Superior temporal gyrus (tissue), 1 donor: ENCODE data around the gene PPHLN1.
A peak's percentile ranks its signal among the peaks of the same experiment; 100 is the strongest.

Experiments
- DNase-seq: peaks from one replicate; pipeline ENCODE4 v3.0.0-alpha.2; 2016; ENCODE audit errors: extremely low spot score

Gene PPHLN1

GRCh38 chr12:42442311-42442759 lies 116.4 kb downstream of the PPHLN1 start:
- no peak for DNase-seq

GRCh38 chr12:42442888-42443287 lies 116.9 kb downstream of the PPHLN1 start:
- DNase-seq: no peak

GRCh38 chr12:42444192-42444943 lies 118.4 kb downstream of the PPHLN1 start:
- no peak for DNase-seq

- no peak for DNase-seq
Observed at GRCh38 chr12:42445891-42446290, 119.9 kb downstream of the PPHLN1 start.

GRCh38 chr12:42446761-42447160 lies 120.8 kb downstream of the PPHLN1 start:
- no peak for DNase-seq

- DNase-seq: no peak
Observed at GRCh38 chr12:42447371-42447786, 121.4 kb downstream of the PPHLN1 start.

GRCh38 chr12:42448841-42449240 lies 122.9 kb downstream of the PPHLN1 start:
- DNase-seq: no peak

- no peak for DNase-seq
Observed at GRCh38 chr12:42450248-42450647, 124.3 kb downstream of the PPHLN1 start.

- DNase-seq: no peak
Observed at GRCh38 chr12:42458575-42458974, 132.6 kb downstream of the PPHLN1 start.

GRCh38 chr12:42459336-42459847 lies 133.4 kb downstream of the PPHLN1 start:
- DNase-seq: no peak

- DNase-seq: no peak
Observed at GRCh38 chr12:42462486-42462885, 136.5 kb downstream of the PPHLN1 start.

GRCh38 chr12:42463671-42464070 lies 137.7 kb downstream of the PPHLN1 start:
- no peak for DNase-seq

- DNase-seq: peak; percentile 50
Observed at GRCh38 chr12:42468341-42468821, 142.4 kb downstream of the PPHLN1 start.

- peak; percentile 68 for DNase-seq
Observed at GRCh38 chr12:42468921-42469320, 143.0 kb downstream of the PPHLN1 start.

- DNase-seq: no peak
Observed at GRCh38 chr12:42469355-42470175, 143.6 kb downstream of the PPHLN1 start.

GRCh38 chr12:42472376-42472775 lies 146.4 kb downstream of the PPHLN1 start:
- no peak for DNase-seq

GRCh38 chr12:42473130-42473529 lies 147.2 kb downstream of the PPHLN1 start:
- DNase-seq: no peak

GRCh38 chr12:42473561-42473960 lies 147.6 kb downstream of the PPHLN1 start:
- no peak for DNase-seq

GRCh38 chr12:42474391-42474790 lies 148.4 kb downstream of the PPHLN1 start:
- DNase-seq: no peak

- DNase-seq: no peak
Observed at GRCh38 chr12:42475106-42475505, 149.1 kb downstream of the PPHLN1 start.

GRCh38 chr12:42477941-42478340 lies 152.0 kb downstream of the PPHLN1 start:
- no peak for DNase-seq

- no peak for DNase-seq
Observed at GRCh38 chr12:42481368-42481767, 155.4 kb downstream of the PPHLN1 start.
